Measurements from ENCODE around the gene TMEM138.

The TMEM138 gene

DNA sequence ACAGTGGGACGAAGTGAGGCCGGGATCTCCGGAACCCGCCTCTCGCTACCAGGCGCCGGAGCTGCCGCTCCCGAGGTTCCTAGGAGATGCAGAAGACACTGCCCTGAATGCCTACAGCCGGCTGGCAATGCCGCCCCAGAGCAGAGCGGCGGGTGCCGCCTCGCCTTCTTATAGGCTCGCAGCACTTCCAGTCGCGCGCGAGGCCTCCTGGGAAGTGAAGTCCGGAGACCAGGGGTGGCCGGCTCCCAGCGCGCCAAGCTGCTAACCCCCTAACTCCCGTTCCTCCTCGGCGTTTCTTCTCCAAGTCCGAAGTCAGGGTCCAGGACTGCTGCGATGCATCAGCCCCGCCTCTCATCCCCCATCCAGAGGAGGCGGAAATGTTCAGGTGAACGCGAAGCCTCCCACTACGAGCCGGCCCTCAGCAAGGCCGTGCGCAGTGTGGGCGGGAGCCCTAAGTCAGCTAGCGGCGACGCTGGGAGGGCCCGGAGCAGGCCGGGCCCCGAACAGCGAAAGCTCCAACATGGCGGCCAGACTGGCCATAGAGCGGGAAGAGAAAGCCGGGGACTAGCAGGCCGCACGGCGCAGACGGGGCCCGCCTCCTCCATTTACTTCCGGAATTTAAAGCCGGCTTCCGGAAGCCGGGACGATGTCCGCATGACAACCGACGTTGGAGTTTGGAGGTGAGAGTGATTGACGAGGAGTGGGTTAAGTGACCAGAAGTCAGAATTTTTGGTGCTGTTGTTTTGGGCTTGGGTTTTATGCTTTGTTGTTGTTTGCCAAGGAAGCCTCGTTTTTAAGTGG lies at the start of gene TMEM138, which contains the start of gene CYB561A3:
Gene TMEM138 (plus strand): TSS at position 634 of the 801 bp plus-strand sequence. CDS start 2,017 bp downstream, outside the sequence.
Gene CYB561A3 (minus strand): TSS at position 142 of the 801 bp plus-strand sequence. CDS start 5,169 bp downstream, outside the sequence.
- DNase-seq: peak; percentile 93

DNA sequence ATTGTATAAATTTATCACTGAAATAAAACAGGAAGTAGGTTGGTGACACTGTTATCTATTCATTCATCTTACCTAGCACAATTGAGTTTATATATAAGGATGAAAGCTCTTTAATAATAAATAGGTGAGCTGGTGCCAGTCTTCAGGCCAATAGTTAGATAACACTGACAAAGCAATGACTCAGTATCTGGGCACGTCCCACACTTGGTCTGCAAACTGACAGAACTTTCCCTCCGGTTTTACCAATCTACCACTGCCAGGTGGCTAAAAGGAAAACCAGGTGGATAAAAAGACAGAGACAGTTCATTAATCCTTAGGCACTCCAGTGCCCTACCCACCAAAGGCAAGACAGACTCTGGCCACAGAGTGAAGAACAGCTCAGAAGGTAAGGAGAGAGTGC lies 46.9 kb upstream of the TMEM138 start:
- no peak for DNase-seq

DNA sequence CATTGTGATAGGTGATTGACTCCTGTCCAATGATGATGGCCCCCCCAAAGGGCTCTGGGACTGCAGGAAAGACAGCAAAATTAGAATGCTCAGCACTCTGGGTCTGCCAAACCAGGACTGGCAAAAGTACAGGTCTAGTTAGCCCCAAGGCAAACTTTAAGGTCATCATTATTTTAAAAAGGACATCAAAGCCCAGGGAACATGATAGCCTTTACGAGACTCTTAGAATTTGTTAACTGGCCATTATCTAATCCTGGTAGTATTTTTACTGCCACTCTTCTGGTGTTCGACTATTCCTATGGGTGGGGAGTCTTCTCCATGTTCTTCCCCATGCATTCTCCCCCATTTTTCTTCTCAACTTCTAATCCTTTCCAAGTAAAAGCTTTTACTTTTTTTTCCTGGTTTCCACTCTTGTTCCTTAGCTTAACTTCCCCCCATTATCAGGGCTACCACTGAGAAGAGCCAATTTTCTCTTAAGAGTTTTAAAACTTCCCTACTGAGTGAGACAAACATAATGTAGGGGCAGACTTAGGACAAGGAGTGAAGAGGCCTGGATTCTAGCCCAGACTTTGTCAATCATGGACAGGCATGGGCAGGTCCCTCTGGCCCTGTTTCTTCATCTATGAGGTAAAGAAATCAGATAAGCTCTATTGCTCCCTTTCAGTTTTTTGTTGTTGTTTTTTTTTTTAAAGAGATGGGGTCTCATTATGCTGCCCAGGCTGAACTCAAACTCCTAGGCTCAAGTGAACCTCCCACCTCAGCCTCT lies 36.3 kb upstream of the TMEM138 start:
- DNase-seq: no peak

DNA sequence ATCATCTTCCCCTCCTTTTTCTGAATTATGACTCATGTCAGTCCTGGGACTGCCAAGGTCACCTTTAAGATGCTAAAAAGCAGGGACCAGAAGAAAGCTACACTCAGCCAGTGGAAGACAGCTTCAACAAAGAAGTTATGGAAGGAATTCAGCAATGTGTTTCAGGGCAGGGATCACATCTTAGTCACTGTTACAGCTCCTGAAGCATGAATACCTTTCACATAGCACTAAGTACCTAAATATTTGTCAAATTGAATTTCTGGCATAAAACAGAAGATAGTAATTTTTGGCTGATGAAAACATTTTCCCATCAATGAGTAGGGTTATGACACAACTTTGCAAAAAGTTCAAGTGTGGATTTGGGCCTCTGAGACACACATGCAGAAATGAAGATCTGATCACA lies 34.5 kb upstream of the TMEM138 start:
- DNase-seq: no peak

DNA sequence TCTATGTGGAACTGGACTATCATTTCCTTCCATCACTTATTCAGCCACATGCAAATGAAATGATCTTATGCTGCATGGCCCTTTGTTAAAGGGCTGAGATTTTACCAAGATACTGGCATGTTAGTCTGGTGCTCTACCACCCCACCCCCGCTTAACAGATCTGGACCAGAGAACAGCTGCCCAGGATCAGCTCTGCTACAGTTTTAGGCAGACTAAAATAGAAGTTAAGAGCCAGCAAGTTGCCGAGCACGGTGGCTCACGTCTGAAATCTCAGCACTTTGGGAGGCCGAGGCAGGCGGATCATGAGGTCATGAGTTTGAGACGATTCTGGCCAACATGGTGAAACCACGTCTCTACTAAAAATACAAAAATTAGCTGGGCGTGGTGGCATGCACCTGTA lies 33.8 kb upstream of the TMEM138 start:
- no peak for DNase-seq

DNA sequence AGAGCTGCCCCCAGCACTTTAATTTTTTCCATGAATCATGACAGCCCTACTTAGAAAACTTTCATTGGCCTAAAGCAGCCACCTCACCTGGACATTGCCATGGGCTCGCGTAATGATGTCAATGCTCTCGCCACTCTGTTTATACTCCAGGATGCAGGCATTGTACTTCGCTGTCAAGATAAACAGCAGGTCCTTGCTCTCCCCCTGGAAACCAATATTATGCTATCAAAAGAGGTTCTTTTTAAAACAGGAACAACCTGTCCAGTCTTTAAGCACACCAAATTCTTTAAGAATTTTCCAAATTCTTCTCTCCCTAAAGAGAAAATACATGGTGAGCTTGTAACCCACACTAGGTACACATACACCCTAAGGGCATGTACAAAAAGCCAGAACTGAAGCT lies 32.3 kb upstream of the TMEM138 start:
- DNase-seq: no peak

DNA sequence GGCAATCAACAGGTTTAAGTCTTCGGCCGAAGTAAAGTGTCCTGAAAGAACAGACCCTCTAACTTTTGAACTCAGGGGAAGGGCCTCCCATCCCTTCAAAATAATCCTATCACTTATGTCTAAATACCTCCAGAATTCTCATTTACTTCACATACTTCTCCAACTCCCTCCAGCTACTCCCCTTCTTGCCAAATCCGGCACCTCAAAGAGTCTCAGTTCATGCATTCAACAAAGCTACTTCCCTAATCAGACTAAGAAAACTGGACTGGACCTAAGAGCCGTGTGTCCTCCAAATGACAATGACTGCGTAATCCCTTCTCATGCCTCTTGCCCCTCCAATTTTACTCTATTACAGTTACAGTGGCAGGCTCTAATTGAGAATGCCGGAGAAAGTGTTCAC lies 30.5 kb upstream of the TMEM138 start:
- no peak for DNase-seq

DNA sequence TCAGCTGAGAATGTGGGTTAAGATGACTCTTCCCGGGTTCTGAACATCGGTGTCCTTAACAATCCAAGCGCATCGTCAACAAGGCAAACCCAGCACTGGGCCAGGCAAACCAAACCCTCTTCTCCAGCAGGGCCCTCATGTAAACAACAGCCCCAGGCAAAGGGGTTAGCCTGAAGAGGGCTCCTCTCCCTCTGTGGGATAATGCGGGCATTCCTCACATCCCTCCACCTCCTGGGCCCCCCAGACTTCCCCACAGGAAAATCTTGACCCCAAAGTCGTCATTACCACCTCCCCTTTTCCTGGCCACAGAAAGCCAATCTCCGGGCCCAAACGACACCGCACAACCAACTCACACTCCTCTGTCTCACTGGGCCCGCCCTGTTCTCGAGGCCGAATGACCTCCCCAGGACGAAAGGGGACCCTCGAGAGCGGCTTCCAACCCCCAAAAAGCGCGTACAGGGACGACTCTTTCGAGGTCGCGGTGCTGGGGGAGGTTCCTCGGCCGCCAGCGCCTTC lies 29.8 kb upstream of the TMEM138 start:
- DNase-seq: no peak

DNA sequence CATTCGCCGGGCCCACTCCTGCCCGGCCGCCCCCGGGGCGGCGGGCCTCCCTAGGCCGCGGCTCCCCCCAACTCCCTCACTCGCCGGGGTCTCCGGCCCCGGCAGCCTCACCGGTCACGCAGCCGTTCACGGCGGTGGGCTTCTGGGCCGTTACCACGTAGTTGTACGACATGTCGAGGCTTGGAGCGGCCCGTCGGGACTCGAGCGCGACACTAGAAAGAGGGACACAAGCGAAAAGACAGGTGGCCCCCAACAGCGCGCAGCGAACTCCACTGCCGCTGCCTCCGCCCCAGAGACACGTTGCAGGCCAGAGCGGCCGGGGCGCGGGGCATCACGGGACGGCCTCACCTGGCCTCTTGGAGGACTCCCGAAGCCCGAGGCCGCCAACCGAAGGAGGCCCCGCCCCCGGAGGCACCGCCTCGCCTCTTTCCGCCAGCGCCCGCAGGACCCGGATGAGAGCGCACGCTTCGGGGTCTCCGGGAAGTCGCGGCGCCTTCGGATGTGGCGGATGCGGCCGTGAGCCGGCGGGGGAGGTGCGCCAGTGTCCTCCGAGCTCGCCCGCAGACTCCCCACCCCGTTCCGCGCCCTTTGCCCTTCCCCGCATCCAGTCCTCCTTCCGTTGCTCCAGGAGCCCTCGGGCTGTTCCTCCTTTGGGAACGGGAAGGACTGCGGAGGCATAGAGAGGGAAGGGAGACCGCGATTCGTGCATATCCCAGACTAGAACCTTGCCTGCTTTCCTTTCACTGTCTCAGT lies 29.2 kb upstream of the TMEM138 start, which contains the start of the genes DDB1 and TKFC:
Gene DDB1 (minus strand): TSS at position 309 of the 753 bp plus-strand sequence. CDS start 137 bp downstream, at position 172.
Gene TKFC (plus strand): TSS at position 432 of the 753 bp plus-strand sequence. CDS start 1,501 bp downstream, outside the sequence.
- peak; percentile 96 for DNase-seq

DNA sequence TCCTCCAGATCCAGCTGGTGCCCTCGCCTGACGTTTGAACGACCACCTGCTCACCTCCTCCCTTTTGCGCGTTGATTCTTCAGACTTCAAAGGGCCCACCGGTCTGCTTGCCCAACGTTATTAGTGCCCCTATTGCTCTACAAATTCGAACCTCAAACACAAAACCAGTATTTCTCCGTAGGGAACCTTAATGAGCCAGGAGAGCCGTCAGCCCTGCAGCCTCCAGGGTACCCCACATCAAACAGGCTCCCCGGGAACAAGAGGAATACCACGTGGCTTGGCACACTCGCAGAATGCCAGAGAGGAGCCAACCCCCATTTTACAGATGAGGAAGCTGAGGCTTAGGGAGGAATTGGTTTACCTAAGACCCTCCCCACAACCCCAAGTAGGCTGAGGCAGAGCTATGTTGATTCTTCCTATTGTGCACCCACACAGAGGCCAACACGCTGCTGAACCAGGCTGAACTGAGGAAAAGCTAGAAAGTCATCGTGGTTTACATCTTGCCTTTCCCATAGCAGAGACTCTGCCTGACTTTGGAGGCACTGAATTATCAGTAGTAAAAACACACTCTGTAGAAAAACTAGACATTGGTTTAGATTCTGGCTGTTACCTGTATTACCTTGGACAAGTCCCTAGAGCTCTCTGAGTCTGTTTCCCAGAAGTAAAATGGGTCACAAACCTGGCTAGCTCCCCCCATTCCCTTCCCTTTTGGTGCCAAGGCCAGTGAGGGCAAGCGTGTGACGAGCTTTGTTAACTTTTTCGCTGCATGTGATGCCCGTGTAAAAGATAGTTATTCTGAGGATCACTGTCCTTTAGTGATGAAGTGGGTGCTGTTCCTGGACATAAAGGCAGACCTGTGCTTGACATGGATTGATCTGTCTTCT lies 28.4 kb upstream of the TMEM138 start:
- no peak for DNase-seq

DNA sequence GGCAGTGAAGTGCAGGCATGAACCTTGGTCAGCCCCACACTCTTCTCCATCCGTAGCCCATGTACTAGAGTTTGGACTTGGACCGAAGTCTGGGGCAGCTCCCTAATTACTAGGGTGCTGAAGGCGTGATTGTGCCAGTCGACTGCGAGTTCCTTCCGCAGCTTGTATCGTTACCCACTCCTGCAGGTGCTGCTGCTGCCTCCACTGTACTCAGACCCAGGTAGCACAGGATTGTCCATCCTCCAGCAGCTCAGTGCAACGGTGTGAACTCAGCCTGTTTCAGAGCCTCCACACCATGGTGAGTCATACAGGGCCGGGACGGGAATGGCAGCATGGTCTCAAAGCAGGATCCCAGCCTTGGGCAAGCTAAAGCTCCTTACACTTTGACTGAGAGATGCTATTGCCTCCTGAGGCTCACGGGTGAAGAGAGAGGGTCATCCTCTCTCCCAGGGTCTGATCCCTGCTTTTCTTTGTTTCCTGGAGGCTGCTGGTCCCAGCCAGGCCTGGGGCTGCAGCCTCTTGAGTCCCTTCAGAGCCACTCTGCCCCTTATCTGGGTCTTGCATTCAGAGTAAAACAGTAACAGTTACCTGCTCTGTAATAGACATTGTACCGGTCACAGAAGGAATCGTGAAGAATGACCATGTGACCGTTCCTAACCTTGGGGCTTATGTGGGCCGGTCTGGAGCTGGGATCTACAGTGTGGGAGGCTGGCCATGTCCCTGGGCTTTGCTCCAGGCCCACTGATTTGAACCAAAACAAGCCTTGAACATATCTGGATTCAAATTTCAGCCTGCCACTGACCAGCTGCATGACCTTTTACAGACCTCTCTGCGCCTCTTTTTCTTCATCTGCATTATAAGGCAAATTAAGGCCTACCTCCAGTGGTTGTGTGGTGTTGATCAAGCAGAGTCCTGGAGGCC lies 27.5 kb upstream of the TMEM138 start:
- no peak for DNase-seq

DNA sequence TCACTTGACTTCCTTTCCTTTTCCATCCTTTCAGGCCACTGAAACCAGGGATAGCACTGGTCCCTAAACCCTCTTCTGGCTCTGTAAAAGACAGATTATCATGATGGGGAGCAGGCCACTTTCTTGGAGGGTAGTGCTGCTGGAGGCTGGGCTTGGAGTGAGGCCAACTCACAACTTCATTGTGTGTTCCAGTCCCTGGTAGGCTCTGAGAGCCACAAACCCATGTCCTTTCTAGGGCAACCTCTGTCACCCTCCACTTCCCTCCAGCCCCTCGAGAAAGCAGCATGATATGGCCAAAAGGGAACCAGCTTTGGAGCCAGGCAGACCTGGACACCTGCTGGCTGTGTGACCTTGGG lies 26.8 kb upstream of the TMEM138 start:
- DNase-seq: no peak

DNA sequence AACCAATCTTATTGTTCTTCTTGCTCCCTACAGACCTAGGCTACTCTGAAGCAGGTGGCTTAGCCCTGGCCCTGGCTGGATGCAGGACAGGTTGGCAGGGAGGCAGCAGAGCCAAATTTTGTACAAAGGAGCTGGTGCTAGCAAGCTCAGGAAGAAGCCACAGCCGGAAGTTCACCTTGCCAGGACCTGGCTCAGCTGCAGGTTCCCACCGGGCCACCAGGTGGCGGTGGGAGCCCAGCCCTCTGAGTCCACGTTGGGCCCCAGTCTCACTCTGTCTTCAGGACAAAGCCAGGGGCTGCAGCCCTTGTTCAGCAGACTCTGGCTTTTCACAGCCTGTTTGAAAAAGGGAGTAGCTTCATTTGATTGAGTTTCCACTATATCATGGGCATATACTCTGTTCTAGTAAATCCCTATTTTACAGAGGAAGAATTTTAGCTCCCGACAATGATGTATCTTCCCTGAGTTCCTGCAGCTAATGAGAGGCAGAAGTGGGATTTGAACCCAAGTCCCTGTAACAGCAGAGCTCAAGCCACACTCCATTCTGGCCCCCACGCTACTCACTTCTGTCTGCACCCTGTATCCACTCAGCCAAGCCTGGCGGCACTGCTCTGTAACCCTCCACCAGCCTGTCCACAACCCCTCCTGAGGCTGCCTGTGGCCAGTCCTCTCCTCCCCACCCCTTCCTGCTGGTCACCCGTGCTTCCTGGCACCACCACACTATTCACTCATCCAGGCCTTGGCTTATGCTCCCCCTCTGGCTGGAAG lies 25.8 kb upstream of the TMEM138 start:
- peak; percentile 80 for DNase-seq

DNA sequence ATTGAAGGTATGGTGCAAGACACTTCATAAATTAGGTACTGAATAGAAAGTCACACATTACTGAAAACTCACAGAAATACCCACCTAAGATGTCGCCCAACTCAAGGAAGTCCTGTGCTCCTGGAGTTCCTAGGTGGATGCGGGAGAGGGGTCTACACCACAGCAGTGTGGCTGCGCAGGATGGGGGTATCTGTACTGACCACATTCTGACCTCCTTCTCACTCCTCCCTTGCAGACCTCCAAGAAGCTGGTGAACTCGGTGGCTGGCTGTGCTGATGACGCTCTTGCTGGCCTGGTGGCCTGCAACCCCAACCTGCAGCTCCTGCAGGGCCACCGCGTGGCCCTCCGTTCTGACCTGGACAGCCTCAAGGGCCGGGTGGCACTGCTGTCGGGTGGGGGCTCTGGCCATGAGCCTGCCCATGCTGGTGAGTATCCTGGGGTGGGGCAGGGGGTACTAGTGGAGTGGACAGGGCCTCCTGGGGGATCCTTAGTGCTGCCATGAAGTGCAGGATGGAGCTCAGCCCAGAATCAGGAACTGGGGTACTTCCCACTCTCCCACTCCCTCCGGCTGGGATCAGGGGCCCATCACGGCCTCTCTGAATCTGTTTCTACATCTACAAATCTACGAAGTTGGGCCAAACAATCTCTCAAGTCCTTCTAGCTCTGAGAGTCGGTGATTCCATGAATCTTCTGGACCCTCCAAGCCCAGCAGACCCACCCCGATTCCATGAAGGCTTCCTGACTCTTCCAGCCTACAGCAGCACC lies 24.3 kb upstream of the TMEM138 start:
- no peak for DNase-seq

DNA sequence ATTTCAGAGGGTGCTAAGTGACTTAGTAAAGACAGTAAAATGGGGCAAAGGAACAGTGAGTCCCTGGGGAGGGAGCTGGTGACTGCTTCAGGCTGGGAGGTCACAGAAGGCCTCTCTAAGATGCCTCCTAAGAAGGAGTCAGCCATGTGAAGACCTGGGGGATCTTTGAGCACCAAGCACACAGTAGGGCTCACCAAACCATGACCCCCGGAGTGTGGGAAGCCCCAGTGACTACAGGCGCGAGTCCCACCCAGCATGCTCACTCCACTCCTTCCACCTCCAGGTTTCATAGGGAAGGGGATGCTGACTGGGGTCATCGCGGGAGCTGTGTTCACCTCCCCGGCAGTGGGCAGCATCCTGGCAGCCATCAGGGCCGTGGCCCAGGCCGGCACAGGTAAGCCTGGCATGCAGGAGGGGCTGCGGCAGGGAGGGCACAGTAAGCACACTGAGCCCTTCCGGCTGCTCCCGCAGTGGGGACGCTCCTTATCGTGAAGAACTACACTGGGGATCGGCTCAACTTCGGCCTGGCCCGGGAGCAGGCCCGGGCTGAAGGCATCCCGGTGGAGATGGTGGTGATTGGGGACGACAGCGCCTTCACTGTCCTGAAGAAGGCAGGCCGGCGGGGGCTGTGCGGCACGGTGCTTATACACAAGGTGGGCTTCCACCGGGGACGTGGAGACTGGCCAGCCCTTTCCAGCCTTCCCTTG lies 23.2 kb upstream of the TMEM138 start:
- DNase-seq: no peak

DNA sequence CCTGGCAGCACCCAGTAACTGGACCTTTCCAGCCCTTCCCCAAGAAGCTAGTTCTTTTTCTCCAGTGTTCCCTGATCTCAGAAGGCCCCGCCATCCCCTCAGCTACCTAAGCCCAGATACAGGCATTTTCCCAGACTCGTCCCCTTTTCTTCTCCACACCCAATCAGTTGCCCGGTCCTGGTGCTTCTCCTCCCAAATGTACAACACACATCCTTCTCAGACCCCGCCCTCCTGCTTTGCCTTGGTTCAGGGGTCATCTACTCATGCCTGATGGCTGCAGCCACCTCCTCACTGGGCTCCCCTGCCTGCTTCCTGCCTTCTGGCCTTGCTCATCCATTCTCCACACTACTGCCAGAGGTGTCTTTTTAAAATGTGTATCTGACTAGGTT lies 22.7 kb upstream of the TMEM138 start:
- DNase-seq: no peak

DNA sequence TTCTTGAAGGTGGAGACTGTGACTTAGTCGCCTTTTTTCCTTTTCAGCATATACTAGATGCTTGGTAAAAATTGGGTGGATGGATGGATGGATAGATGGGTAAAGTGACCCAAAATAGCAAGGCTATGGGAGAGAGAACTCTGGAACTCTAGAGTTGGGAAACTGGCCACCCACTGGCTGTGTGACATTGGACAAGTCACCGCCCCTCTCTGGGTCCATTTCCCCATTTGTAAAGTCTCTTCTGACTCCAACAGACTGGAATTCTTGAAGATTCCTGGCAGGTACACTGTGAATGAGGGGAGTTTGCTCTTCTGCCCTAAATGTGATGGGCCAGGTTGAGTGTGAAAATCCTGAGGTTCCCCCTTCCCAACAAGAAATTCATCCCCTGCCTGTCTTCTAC lies 21.2 kb upstream of the TMEM138 start:
- no peak for DNase-seq

DNA sequence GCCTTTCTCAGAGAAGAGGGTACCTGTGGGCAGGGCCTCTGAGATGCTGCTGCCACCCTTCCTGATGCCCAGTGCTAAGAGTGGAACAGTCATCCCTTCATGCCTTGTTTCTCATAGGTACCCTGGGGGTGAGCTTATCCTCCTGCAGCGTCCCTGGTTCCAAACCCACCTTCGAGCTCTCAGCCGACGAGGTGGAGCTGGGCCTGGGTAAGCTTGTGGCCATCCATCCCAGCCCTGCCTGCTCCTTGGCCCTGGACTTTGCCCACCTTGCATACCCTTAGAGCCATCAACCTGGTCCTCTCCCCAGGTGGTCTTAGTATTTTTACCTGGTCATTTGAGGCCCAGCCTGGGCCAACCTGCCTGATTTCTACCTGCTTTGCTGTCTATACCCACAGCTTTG lies 20.5 kb upstream of the TMEM138 start:
- DNase-seq: no peak
